Right atrium auricular region (tissue), 2 donors: ENCODE data around the gene ARPC1B. TPM values are rescaled to one million over a fixed set of nuclear protein-coding genes. Genes with fewer than 3 reads are reported as not detected.
A peak's percentile ranks its signal among the peaks of the same experiment; 100 is the strongest.
"Not testable (repeated sequence)": the region's sequence is repeated elsewhere in the genome, so short reads cannot be mapped to it uniquely, and the experiment has no call there.

Experiments used
- DNase-seq: peaks from one replicate; pipeline ENCODE4 v3.0.0-alpha.2; 2019; ENCODE audit warnings: low spot score
- H3K27ac ChIP-seq, 2 donors: fragments of 200-600 bp; sonication (generic); 1 replicate in 1 of 2; 2 replicates in 1 of 2; pipeline ENCODE4 v1.5.1; 2016 to 2019
- H3K27me3 ChIP-seq, 2 donors: fragments of 200-600 bp; sonication (generic); one replicate each; pipeline versions ENCODE4 v1.5.1 to v1.6.0; 2017 to 2019
- H3K36me3 ChIP-seq: fragments of 200-600 bp; sonication (generic); one replicate; pipeline ENCODE4 v1.5.1; 2016
- H3K4me1 ChIP-seq, 2 donors: fragments of 200-600 bp; sonication (generic); one replicate each; pipeline versions ENCODE4 v1.5.1 to v1.6.0; 2017 to 2019
- H3K4me3 ChIP-seq, 2 donors: fragments of 200-600 bp; sonication (generic); 1 replicate in 1 of 2; 2 replicates in 1 of 2; pipeline ENCODE4 v1.5.1; 2017 to 2019; ENCODE audit warnings: mild to moderate bottlenecking in 1 of 2, moderate library complexity in 1 of 2
- H3K9me3 ChIP-seq, 2 donors: fragments of 200-600 bp; sonication (generic); one replicate each; pipeline ENCODE4 v1.5.1; 2019
- CTCF ChIP-seq, 2 donors: fragments of 200-600 bp; sonication (generic); IDR thresholded peaks; one replicate each; pipeline ENCODE4 v1.5.1; 2019; ENCODE audit warnings: antibody characterized with exemption in 2 of 2
- total RNA-seq, 2 donors: library from RNA; depleted of rRNA; stranded (reverse); fragments of >200 nt; gene quantifications; one replicate each; pipeline ENCODE4 v1.1.0, GENCODE V29; 2016

Gene ARPC1B
- total RNA-seq, 2 donors from 2014 or later: 53.0 to 115 TPM

- H3K4me1 ChIP-seq, H3K9me3 ChIP-seq, H3K27ac ChIP-seq, H3K4me3 ChIP-seq, H3K27me3 ChIP-seq: not testable (repeated sequence)
- TF ChIP-seq CTCF (IDR thresholded peaks at IDR 0.05): peak; percentile 59 to 71
- peaks cover 91% of the 10 kb centered on the region for H3K36me3 ChIP-seq
- DNase-seq: peak; percentile 64
These were observed 41.1 kb downstream of the ARPC1B start for GRCh38 chr7:99415513-99416127.

- Histone ChIP-seq H3K27ac (no peak overlapping the region), H3K27me3 (no peaks in the 10 kb centered on the region), H3K4me1 (no peaks in the 10 kb centered on the region), H3K9me3 (no peaks in the 10 kb centered on the region), H3K4me3 (no peak overlapping the region), H3K36me3 (peaks cover 68% of the 10 kb centered on the region)
- no peak for TF ChIP-seq CTCF (IDR thresholded peaks at IDR 0.05)
- DNase-seq: no peak
These were observed 43.7 kb downstream of the ARPC1B start for GRCh38 chr7:99418260-99418659.

GRCh38 chr7:99419323-99420021, 44.9 kb downstream of the ARPC1B start:
- Histone ChIP-seq H3K9me3 (no peaks in the 10 kb centered on the region), H3K27ac (no peak overlapping the region), H3K4me3 (no peak overlapping the region), H3K36me3 (peaks cover 74% of the 10 kb centered on the region), H3K4me1 (no peaks in the 10 kb centered on the region), H3K27me3 (no peaks in the 10 kb centered on the region)
- no peak for DNase-seq
- TF ChIP-seq CTCF (IDR thresholded peaks at IDR 0.05): no peak

- Histone ChIP-seq H3K4me1 (no peaks in the 10 kb centered on the region), H3K27me3 (no peaks in the 10 kb centered on the region), H3K9me3 (no peaks in the 10 kb centered on the region), H3K36me3 (peaks cover 72% of the 10 kb centered on the region), H3K4me3 (no peak overlapping the region), H3K27ac (no peak overlapping the region)
- no peak for DNase-seq
- no peak for TF ChIP-seq CTCF (IDR thresholded peaks at IDR 0.05)
These were observed 45.7 kb downstream of the ARPC1B start for GRCh38 chr7:99420213-99420612.

GRCh38 chr7:99420986-99421385, 46.5 kb downstream of the ARPC1B start:
- Histone ChIP-seq H3K27ac (no peak overlapping the region), H3K36me3 (peaks cover 67% of the 10 kb centered on the region), H3K9me3 (no peaks in the 10 kb centered on the region), H3K27me3 (no peaks in the 10 kb centered on the region), H3K4me3 (no peak overlapping the region), H3K4me1 (no peaks in the 10 kb centered on the region)
- TF ChIP-seq CTCF (IDR thresholded peaks at IDR 0.05): no peak
- no peak for DNase-seq
